Spleen (tissue), 11 donors: Measurements from ENCODE around the gene MORN4. TPM values are rescaled to one million over a fixed set of nuclear protein-coding genes. Genes with fewer than 3 reads are reported as not detected.
A peak's percentile ranks its signal among the peaks of the same experiment; 100 is the strongest.
"Not testable (repeated sequence)": the region's sequence is repeated elsewhere in the genome, so short reads cannot be mapped to it uniquely, and the experiment has no call there.

Source experiments
- DNase-seq: peaks from one replicate; pipeline ENCODE4 v3.0.0-alpha.2; 2020
- H3K27ac ChIP-seq, 8 donors: fragments of 200-600 bp; sonication (generic) in 7 of 8; 1 replicate in 4 of 8; 2 replicates in 4 of 8; pipeline versions ENCODE4 v1.5.0 to v1.8.0; 2016 to 2021; ENCODE audit warnings: inconsistent platforms in 4 of 8, mild to moderate bottlenecking in 4 of 8, moderate library complexity in 1 of 8
- H3K27me3 ChIP-seq, 7 donors: fragments of 200-600 bp; sonication (generic) in 6 of 7; replicated peaks in 1 of 7; 1 replicate in 4 of 7; 2 replicates in 3 of 7; pipeline versions ENCODE4 v1.5.0 to v1.8.0; 2016 to 2021; ENCODE audit warnings: inconsistent platforms in 3 of 7, mild to moderate bottlenecking in 1 of 7
- H3K36me3 ChIP-seq, 6 donors: fragments of 200-600 bp; sonication (generic) in 5 of 6; 1 replicate in 4 of 6; 2 replicates in 2 of 6; pipeline versions ENCODE4 v1.5.0 to v1.8.0; 2016 to 2021; ENCODE audit warnings: inconsistent platforms in 2 of 6
- H3K4me1 ChIP-seq, 6 donors: fragments of 200-600 bp; sonication (generic) in 5 of 6; 1 replicate in 3 of 6; 2 replicates in 3 of 6; pipeline versions ENCODE4 v1.5.0 to v1.8.0; 2016 to 2021; ENCODE audit warnings: inconsistent platforms in 3 of 6
- H3K4me3 ChIP-seq, 8 donors: fragments of 200-600 bp; sonication (generic) in 7 of 8; 1 replicate in 4 of 8; 2 replicates in 4 of 8; pipeline versions ENCODE4 v1.5.0 to v1.8.0; 2016 to 2021; ENCODE audit warnings: inconsistent platforms in 4 of 8, mild to moderate bottlenecking in 4 of 8, moderate library complexity in 2 of 8
- H3K9me3 ChIP-seq, 8 donors: fragments of 200-600 bp; sonication (generic) in 7 of 8; 1 replicate in 4 of 8; 2 replicates in 4 of 8; pipeline versions ENCODE4 v1.5.0 to v1.8.0; 2016 to 2021; ENCODE audit warnings: inconsistent platforms in 4 of 8
- POLR2A ChIP-seq, 3 donors: fragments of 450-650 bp; IDR thresholded peaks; one replicate each; pipeline ENCODE4 v1.5.1; 2017; ENCODE audit warnings: antibody characterized with exemption in 3 of 3, mild to moderate bottlenecking in 1 of 3
- POLR2AphosphoS5 ChIP-seq, 3 donors: sonication (generic); formaldehyde crosslinking; IDR thresholded peaks; one replicate each; pipeline ENCODE4 v1.5.1; 2017; ENCODE audit warnings: antibody characterized with exemption in 3 of 3
- WGBS, 5 donors: extraction: QIAGEN DNeasy Blood & Tissue Kit in 3 of 5; methylation state at CpG; one replicate each; pipeline versions ENCODE4 v1.1.5 to v1.1.7; 2013 to 2018; 5-methylcytosine and 5-hydroxymethylcytosine counted together
- intact Hi-C: fragments of 100-400 bp; cut with DNase I; formaldehyde crosslinking; loops from one replicate; pipeline ENCODE4 v1.15.0; 2023; ENCODE audit warnings: low total_unique reads
- polyA plus RNA-seq, 3 donors: library from polyadenylated mRNA; stranded (reverse); fragments of 200-250 nt; gene quantifications; one replicate each; pipeline ENCODE4 v1.2.1, GENCODE V29; 2013
- total RNA-seq, 7 donors: library from RNA; depleted of rRNA in 3 of 7; stranded (reverse); fragments of >200 nt in 3 of 7; fragmentation: NEBNext Ultra II Directional in 4 of 7; extraction: Animal tissue kit (Norgen Biotek cat#: 25700) in 4 of 7; gene quantifications; one replicate each; pipeline versions ENCODE4 v1.1.0 to v1.2.1, GENCODE V29; 2016 to 2021
- TF ChIP-seq, protein P1 (sequence below), 11 experiments: fragments of 200-600 bp in 7 of 11; fragments of 450-650 bp in 4 of 11; sonication (generic) in 4 of 11; IDR thresholded peaks in 8 of 11; conservative IDR thresholded peaks in 3 of 11; 1 replicate in 7 of 11; 2 replicates in 4 of 11; pipeline versions ENCODE4 v1.4.0 to v1.8.0; 2016 to 2021; ENCODE audit warnings: antibody characterized with exemption in 11 of 11, inconsistent platforms in 4 of 11, mild to moderate bottlenecking in 1 of 11
- donor health status: healthy with polysubstance abuse.
- donor health status: DM: no; HTN: no; CAD: no; lungs with moderate emphysema.
- donor health status: DM: no; HTN: no; CAD: no.
- donor health status: Bipolar disorder and iron deficiency.
- donor health status: healthy.
- donor health status: DM: no; HTN: no; CAD: no.
- donor health status: DM: yes; HTN: yes; CAD: no.

The MORN4 gene
- total and polyA plus RNA-seq, 10 donors: 1.6 to 5.0 (median 2.7) TPM

- Histone ChIP-seq H3K36me3 (peaks cover 3 to 64% (median 27%) of the 10 kb centered on the region in 6 donors), H3K4me3 (no peak overlapping the region), H3K27ac (peak overlapping the region; percentile 28 to 83 (median 66)), H3K9me3 (no peaks in the 10 kb centered on the region), H3K27me3 (no peaks in the 10 kb centered on the region), H3K4me1 (peaks cover 13 to 58% (median 28%) of the 10 kb centered on the region in 6 donors)
- 54 to 76% (median 73%) methylated on average over 5 of the region's 5 CpGs for WGBS, 5 donors
- TF ChIP-seq POLR2A (IDR thresholded peaks at IDR 0.05) (no peak), POLR2AphosphoS5 (IDR thresholded peaks at IDR 0.05) (peak in 1 of 3 donors; percentile 64)
- no peak for DNase-seq
- intact Hi-C loops: no loop called here
Observed at GRCh38 chr10:97648562-97649404, 15.5 kb upstream of the MORN4 start.

DNA sequence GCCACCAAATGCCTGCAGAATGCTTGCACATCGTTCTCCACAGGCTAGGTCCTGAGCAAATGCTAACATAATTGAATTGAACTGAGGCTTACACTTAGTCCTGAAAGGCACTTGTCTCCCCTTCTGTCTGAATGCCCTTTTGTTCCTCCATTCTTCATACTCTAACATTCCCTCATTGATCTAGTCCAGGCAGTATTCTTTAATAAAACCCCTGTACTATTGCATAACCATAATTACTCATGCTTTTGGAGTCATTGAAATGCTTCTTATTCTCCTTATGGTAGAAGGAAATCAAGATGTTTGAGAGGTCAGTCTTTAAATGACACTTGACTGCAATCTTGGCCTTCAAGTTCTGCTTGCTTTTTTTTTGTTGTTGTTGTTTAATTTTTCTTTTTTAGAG is 14.3 kb upstream of the MORN4 start:
- H3K27ac ChIP-seq: peak overlapping the region in 3 of 8 donors; percentile 52 to 79 (median 75)
- H3K4me3 ChIP-seq: no peak overlapping the region
- no peak for DNase-seq
- H3K4me1 ChIP-seq: peaks cover 13 to 66% (median 32%) of the 10 kb centered on the region in 6 donors
- TF ChIP-seq, protein P1, sequence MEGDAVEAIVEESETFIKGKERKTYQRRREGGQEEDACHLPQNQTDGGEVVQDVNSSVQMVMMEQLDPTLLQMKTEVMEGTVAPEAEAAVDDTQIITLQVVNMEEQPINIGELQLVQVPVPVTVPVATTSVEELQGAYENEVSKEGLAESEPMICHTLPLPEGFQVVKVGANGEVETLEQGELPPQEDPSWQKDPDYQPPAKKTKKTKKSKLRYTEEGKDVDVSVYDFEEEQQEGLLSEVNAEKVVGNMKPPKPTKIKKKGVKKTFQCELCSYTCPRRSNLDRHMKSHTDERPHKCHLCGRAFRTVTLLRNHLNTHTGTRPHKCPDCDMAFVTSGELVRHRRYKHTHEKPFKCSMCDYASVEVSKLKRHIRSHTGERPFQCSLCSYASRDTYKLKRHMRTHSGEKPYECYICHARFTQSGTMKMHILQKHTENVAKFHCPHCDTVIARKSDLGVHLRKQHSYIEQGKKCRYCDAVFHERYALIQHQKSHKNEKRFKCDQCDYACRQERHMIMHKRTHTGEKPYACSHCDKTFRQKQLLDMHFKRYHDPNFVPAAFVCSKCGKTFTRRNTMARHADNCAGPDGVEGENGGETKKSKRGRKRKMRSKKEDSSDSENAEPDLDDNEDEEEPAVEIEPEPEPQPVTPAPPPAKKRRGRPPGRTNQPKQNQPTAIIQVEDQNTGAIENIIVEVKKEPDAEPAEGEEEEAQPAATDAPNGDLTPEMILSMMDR (IDR thresholded peaks at IDR 0.05 in 8 of 11, conservative IDR thresholded peaks at IDR 0.05 in 3 of 11): no peak
- no peak for TF ChIP-seq POLR2AphosphoS5 (IDR thresholded peaks at IDR 0.05)
- TF ChIP-seq POLR2A (IDR thresholded peaks at IDR 0.05): no peak
- peaks cover 3 to 56% (median 18%) of the 10 kb centered on the region in 6 donors for H3K36me3 ChIP-seq
- WGBS, 5 donors: 83 to 93% (median 88%) methylated on average over 1 of the region's 1 CpG
- H3K27me3 ChIP-seq: no peaks in the 10 kb centered on the region
- intact Hi-C loops: no loop called here
- H3K9me3 ChIP-seq: no peaks in the 10 kb centered on the region

GRCh38 chr10:97644936-97645335 is 11.6 kb upstream of the MORN4 start:
- TF ChIP-seq, protein P1 (IDR thresholded peaks at IDR 0.05 in 8 of 11, conservative IDR thresholded peaks at IDR 0.05 in 3 of 11): no peak
- TF ChIP-seq POLR2A (IDR thresholded peaks at IDR 0.05) (no peak), POLR2AphosphoS5 (IDR thresholded peaks at IDR 0.05) (no peak)
- no peak overlapping the region for H3K4me3 ChIP-seq
- peaks cover 24 to 67% (median 43%) of the 10 kb centered on the region in 6 donors for H3K4me1 ChIP-seq
- DNase-seq: no peak
- H3K36me3 ChIP-seq: peaks cover 0 to 33% (median 3%) of the 10 kb centered on the region in 6 donors
- 93 to 98% (median 96%) methylated on average over 4 of the region's 4 CpGs for WGBS, 5 donors
- H3K27me3 ChIP-seq: no peaks in the 10 kb centered on the region
- H3K9me3 ChIP-seq: no peaks in the 10 kb centered on the region
- intact Hi-C loops: no loop called here
- no peak overlapping the region for H3K27ac ChIP-seq

DNA sequence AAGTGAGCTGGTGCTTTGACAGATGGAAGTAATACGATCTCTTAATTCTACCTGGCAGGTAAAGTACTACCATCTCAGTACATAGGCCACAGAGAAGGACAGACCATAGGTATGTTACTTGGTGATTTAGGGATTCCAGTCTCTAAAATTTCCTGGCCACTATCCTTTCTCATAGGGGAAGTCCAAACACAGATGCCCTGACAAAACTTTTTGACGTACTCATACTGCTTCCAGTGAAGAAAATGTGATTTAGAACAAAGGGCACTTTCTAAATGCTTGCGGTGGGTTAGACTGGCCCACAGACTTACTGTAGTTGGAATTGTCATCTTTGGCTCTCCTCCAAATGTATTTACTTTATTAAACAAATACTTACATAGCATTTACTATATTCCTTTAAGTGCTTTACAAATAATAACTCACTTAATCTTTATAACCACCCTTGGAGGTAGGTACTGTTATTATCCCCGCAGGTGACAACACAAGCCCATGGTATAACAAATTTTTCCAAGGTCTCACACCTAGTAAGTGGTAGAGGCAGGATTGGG is 10.2 kb upstream of the MORN4 start:
- 92 to 98% (median 96%) methylated on average over 4 of the region's 4 CpGs for WGBS, 5 donors
- TF ChIP-seq POLR2A (IDR thresholded peaks at IDR 0.05) (no peak), POLR2AphosphoS5 (IDR thresholded peaks at IDR 0.05) (no peak)
- TF ChIP-seq, protein P1 (IDR thresholded peaks at IDR 0.05 in 8 of 11, conservative IDR thresholded peaks at IDR 0.05 in 3 of 11): no peak
- Histone ChIP-seq H3K27me3 (no peaks in the 10 kb centered on the region), H3K4me3 (no peak overlapping the region), H3K27ac (no peak overlapping the region), H3K9me3 (no peaks in the 10 kb centered on the region), H3K36me3 (peaks cover 0 to 33% (median 3%) of the 10 kb centered on the region in 6 donors), H3K4me1 (peaks cover 13 to 56% (median 30%) of the 10 kb centered on the region in 6 donors)
- intact Hi-C loops: no loop called here
- DNase-seq: no peak

DNA sequence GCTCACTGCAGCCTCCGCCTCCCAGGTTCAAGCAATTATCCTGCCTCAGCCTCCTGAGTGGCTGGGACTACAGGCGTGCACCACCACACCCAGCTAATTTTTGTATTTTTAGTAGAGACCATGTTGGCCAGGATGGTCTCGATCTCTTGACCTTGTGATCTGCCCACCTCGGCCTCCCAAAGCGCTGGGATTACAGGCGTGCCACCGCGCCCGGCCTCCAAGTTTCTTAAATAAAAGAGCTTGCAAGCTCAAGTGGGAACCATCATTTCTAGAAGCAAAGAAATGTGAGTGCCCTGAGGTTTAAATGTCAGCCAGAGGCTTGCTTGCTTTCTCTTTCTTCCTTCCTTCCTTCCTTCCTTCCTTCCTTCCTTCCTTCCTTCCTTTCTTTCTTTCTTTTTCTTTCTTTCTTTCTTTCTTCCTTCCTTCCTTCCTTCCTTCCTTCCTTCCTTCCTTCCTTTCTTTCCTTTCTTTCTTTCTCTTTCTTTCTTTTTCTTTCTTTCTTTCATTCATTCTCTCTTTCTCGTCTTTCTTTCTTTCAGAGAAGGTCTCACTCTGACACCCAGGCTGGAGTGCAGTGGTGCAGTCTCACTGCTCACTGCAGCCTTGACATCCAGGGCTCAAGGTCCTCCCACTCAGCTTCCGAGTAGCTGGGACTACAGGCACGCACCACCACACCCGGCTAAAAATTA is 9.3 kb upstream of the MORN4 start:
- intact Hi-C loops: not testable (repeated sequence)

More for the DNA sequence above, 9.3 kb upstream of the MORN4 start:
- Histone ChIP-seq H3K36me3 (peaks cover 0 to 33% (median 3%) of the 10 kb centered on the region in 6 donors), H3K4me3 (peak overlapping the region in 2 of 8 donors; percentile 89 to 95), H3K4me1 (peaks cover 11 to 47% (median 24%) of the 10 kb centered on the region in 6 donors)
- H3K27ac ChIP-seq, DNase-seq, H3K27me3 ChIP-seq, H3K9me3 ChIP-seq: not testable (repeated sequence)
- WGBS, 5 donors: 86 to 96% (median 91%) methylated on average over 13 of the region's 13 CpGs
